ENCODE data around the gene CPB2.

DNA sequence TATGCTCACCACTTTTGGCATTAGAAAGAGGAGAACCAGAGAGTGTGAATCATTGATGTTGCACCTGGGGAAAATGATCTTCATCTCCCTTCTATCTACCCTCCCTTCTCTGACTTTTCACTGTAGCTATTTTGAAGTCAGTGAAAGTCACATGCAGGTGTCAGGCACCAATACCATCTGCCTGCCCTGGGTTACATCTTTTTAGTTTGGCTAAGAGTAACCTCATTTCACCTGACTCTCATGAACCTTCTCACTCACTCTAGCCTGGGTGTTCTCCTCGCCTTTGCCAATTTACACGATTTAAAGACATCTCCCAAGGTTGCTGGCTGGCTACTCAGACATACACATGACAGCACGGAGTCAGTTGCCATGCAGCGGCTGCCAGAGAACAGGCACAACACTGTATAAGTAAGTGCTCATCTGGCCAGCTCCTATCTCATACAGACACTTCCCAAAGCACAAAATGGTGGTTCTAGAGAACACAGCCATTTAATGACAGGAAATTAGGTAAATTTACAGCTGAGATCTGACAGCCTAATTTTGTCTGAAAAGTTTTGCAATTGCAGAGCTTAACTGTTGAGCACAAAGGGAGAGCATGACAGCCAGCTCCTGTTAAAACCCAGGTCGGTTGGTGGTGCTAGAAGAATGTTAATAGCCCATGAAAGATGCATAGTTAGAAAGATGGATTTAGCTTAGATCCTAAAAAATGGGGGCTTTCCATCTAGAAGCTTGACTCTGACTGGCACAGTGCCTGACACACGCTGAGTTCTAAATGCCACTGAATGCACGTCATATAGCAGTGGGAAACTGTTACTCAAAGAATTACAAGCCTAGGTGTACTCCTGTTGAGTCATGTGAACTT, 44.7 kb upstream of the CPB2 start:
- TF ChIP-seq, protein P1, sequence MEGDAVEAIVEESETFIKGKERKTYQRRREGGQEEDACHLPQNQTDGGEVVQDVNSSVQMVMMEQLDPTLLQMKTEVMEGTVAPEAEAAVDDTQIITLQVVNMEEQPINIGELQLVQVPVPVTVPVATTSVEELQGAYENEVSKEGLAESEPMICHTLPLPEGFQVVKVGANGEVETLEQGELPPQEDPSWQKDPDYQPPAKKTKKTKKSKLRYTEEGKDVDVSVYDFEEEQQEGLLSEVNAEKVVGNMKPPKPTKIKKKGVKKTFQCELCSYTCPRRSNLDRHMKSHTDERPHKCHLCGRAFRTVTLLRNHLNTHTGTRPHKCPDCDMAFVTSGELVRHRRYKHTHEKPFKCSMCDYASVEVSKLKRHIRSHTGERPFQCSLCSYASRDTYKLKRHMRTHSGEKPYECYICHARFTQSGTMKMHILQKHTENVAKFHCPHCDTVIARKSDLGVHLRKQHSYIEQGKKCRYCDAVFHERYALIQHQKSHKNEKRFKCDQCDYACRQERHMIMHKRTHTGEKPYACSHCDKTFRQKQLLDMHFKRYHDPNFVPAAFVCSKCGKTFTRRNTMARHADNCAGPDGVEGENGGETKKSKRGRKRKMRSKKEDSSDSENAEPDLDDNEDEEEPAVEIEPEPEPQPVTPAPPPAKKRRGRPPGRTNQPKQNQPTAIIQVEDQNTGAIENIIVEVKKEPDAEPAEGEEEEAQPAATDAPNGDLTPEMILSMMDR (conservative IDR thresholded peaks at IDR 0.05 in 1 of 2, IDR thresholded peaks at IDR 0.05 in 1 of 2; ENCODE audit: low read depth in 1 of 2, low read length in 2 of 2): no peak
- TF ChIP-seq EZH2 (IDR thresholded peaks at IDR 0.05; ENCODE audit: low read length, missing control alignments): no peak
